GM12878 (cell line): ENCODE data around the gene EBP. TPM values are rescaled to one million over a fixed set of nuclear protein-coding genes. Genes with fewer than 3 reads are reported as not detected.

Experiments used
- ATAC-seq: fragments of 200-7000 bp; cut with Tn5 transposase; 3 replicates; pipeline ENCODE4 v1.9.1; 2020; ENCODE audit warnings: mild to moderate bottlenecking, moderate library complexity
- BruUV-seq: library from RNA; stranded (reverse); fragments of 400-500 nt; replicated peaks from 2 replicates; lab custom pipeline; 2021; lab: Mats Ljungman, UMichigan
- CTCF ChIA-PET: fragments of 300-600 bp; sonication (Branson Sonifier 250); formaldehyde crosslinking; extraction: SDS; loops from one replicate; lab custom pipeline; 2021; ENCODE audit warnings: inconsistent platforms; lab: Yijun Ruan, JAX
- POLR2A ChIA-PET: fragments of 350-600 bp; formaldehyde crosslinking; extraction: SDS; loops from one replicate; lab custom pipeline; 2021; ENCODE audit warnings: inconsistent platforms; lab: Charles Lee
- RAD21 ChIA-PET: fragments of 300-600 bp; sonication (Branson Sonifier 250); formaldehyde crosslinking; loops from one replicate; lab custom pipeline; 2023; ENCODE audit warnings: antibody characterized with exemption; ENCODE audit not compliant: unreplicated experiment; lab: Charles Lee
- SMC1A ChIA-PET: fragments of 300-600 bp; sonication (Branson Sonifier 250); formaldehyde crosslinking; loops from one replicate; lab custom pipeline; 2023; ENCODE audit not compliant: unreplicated experiment, uncharacterized antibody; lab: Charles Lee
- DNase-seq: peaks from one replicate; pipeline ENCODE4 v3.0.0-alpha.2; 2011; ENCODE audit warnings: low read depth, low spot score
- FAIRE-seq: peaks from 3 replicates; lab custom pipeline; 2011; peaks lifted over from hg19 to GRCh38; lab: Jason Lieb, UNC
- H2AFZ ChIP-seq: 2 replicates; pipeline ENCODE4 v1.6.0; 2011; ENCODE audit warnings: low read depth, low read length, control low read depth; ENCODE audit not compliant: control insufficient read depth
- H3K27ac ChIP-seq: 2 replicates; pipeline ENCODE4 v1.5.1; 2011; ENCODE audit warnings: control low read depth; ENCODE audit not compliant: control insufficient read depth, insufficient read depth
- H3K27me3 ChIP-seq, 2 experiments: replicated peaks in 1 of 2; 2 replicates each; pipeline versions ENCODE4 v1.6.0 to v1.6.1; 2011; ENCODE audit warnings: low read length in 1 of 2; ENCODE audit not compliant: control insufficient read depth in 2 of 2, insufficient read depth in 2 of 2
- H3K36me3 ChIP-seq, 2 experiments: 2 replicates each; pipeline ENCODE4 v1.5.1; 2011; ENCODE audit warnings: low read length in 1 of 2; ENCODE audit not compliant: control insufficient read depth in 2 of 2, insufficient read depth in 2 of 2
- H3K4me1 ChIP-seq: 2 replicates; pipeline ENCODE4 v1.6.1; 2011; ENCODE audit warnings: mild to moderate bottlenecking, low read length, moderate library complexity, mixed read lengths; ENCODE audit not compliant: control insufficient read depth, insufficient read depth
- H3K4me2 ChIP-seq: 2 replicates; pipeline ENCODE4 v1.6.0; 2011; ENCODE audit warnings: control low read depth; ENCODE audit not compliant: control insufficient read depth, insufficient read depth
- H3K4me3 ChIP-seq: fragments of 200-600 bp; sonication (generic); 2 replicates; pipeline ENCODE4 v1.5.1; 2016
- H3K79me2 ChIP-seq: 2 replicates; pipeline ENCODE4 v1.6.0; 2011; ENCODE audit warnings: low read length; ENCODE audit not compliant: control insufficient read depth, insufficient read depth
- H3K9ac ChIP-seq: 2 replicates; pipeline ENCODE4 v1.8.0; 2011; ENCODE audit warnings: low read length, control low read depth, mixed read lengths; ENCODE audit not compliant: control insufficient read depth, insufficient read depth
- H3K9me3 ChIP-seq: replicated peaks from 3 replicates; pipeline ENCODE4 v1.5.1; 2011; ENCODE audit warnings: mild to moderate bottlenecking, low read length; ENCODE audit not compliant: control insufficient read depth, insufficient read depth
- H4K20me1 ChIP-seq: 2 replicates; pipeline ENCODE4 v1.6.0; 2011; ENCODE audit not compliant: control insufficient read depth, insufficient read depth
- BRCA1 ChIP-seq: IDR thresholded peaks from 2 replicates; pipeline ENCODE4 v1.6.1; 2011; ENCODE audit warnings: low read depth, low read length, improper control_type of control experiment
- ETV6 ChIP-seq, 2 experiments: fragments of 450-650 bp in 1 of 2; IDR thresholded peaks in 1 of 2; conservative IDR thresholded peaks in 1 of 2; 2 replicates each; pipeline ENCODE4 v1.6.1; 2014; ENCODE audit warnings: antibody characterized with exemption in 1 of 2, borderline replicate concordance in 1 of 2, low read depth in 1 of 2, mild to moderate bottlenecking in 1 of 2, moderate library complexity in 1 of 2
- PAX8 ChIP-seq: fragments of 450-650 bp; IDR thresholded peaks from 2 replicates; pipeline ENCODE4 v1.6.1; 2017; ENCODE audit warnings: mild to moderate bottlenecking, moderate library complexity
- POLR2AphosphoS2 ChIP-seq: IDR thresholded peaks from 2 replicates; pipeline ENCODE4 v1.6.1; 2011; ENCODE audit warnings: low read depth, mild to moderate bottlenecking, low read length, improper control_type of control experiment, moderate library complexity
- RAD51 ChIP-seq: fragments of 450-650 bp; IDR thresholded peaks from 2 replicates; pipeline ENCODE4 v1.6.1; 2016; ENCODE audit warnings: moderate library complexity, mild to moderate bottlenecking, inconsistent platforms
- WGBS: methylation state at CpG from one replicate; pipeline ENCODE4 v1.1.6; 2016; ENCODE audit warnings: low lambda C conversion rate; ENCODE audit not compliant: insufficient replicate concordance, insufficient coverage; ENCODE audit errors: missing lambda C conversion rate; 5-methylcytosine and 5-hydroxymethylcytosine counted together
- in situ Hi-C: fragments of 300-500 bp; cut with MboI; formaldehyde crosslinking; loops from 9 replicates; pipeline ENCODE4 v1.14.3; 2018; ENCODE audit warnings: mixed read lengths
- intact Hi-C: fragments of 100-400 bp; cut with micrococcal nuclease; formaldehyde crosslinking; loops from one replicate; pipeline ENCODE4 v1.14.2; 2022; ENCODE audit not compliant: unreplicated experiment
- polyA plus RNA-seq, 11 experiments: library from polyadenylated mRNA; depleted of rRNA in 4 of 11; unstranded in 6 of 11; stranded (reverse) in 5 of 11; fragments of >200 nt; fragmentation: Nextera tagmentation in 4 of 11; fragmentation: Illumina TruSeq in 1 of 11; extraction: Ambion mirVana in 4 of 11; extraction: Trizol in 1 of 11; gene quantifications; 1 replicate in 1 of 11; 2 replicates in 10 of 11; pipeline versions ENCODE4 v1.2.1 to v1.2.3, GENCODE V29; 2011 to 2016; ENCODE audit warnings: inconsistent platforms in 2 of 11, missing spikeins in 2 of 11, low read depth in 1 of 11
- total RNA-seq, 4 experiments: library from RNA; depleted of rRNA in 3 of 4; stranded (reverse); fragments of >200 nt in 3 of 4; fragmentation: Illumina TruSeq in 1 of 4; extraction: Trizol in 1 of 4; gene quantifications; 2 replicates each; pipeline versions ENCODE4 v1.2.1 to v1.2.3, GENCODE V29; 2013 to 2021
- TF ChIP-seq, protein P1 (sequence below): fragments of 450-650 bp; formaldehyde crosslinking; IDR thresholded peaks from 2 replicates; pipeline ENCODE4 v1.4.0; 2020; ENCODE audit warnings: mild to moderate bottlenecking, moderate library complexity

The EBP gene
- total and polyA plus RNA-seq, 10 of the 15 experiments (the other 5 are each of a cell fraction or from before 2014, with no cell fraction given), result 125 to 628 (median 180) TPM

DNA sequence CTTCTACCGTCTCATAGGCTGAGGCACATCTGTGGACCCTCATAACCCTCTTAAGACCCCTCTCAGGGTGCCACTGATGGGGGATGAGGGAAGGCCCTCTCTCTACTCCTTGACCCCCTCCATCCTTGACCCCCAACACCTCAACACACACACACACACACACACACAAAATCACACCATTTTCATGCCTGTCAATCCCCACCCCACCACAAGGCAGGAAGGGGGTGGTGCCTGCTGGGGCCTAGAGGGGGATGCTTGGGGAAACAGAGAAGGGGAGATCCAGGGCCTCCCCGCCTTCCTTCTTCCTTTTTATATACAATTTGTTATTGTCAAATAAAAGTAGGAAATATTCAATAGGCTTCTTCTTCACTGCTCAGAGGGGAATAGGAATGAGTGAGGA, 1.2 kb upstream of the EBP start (continued):
- TF ChIP-seq, protein P1, sequence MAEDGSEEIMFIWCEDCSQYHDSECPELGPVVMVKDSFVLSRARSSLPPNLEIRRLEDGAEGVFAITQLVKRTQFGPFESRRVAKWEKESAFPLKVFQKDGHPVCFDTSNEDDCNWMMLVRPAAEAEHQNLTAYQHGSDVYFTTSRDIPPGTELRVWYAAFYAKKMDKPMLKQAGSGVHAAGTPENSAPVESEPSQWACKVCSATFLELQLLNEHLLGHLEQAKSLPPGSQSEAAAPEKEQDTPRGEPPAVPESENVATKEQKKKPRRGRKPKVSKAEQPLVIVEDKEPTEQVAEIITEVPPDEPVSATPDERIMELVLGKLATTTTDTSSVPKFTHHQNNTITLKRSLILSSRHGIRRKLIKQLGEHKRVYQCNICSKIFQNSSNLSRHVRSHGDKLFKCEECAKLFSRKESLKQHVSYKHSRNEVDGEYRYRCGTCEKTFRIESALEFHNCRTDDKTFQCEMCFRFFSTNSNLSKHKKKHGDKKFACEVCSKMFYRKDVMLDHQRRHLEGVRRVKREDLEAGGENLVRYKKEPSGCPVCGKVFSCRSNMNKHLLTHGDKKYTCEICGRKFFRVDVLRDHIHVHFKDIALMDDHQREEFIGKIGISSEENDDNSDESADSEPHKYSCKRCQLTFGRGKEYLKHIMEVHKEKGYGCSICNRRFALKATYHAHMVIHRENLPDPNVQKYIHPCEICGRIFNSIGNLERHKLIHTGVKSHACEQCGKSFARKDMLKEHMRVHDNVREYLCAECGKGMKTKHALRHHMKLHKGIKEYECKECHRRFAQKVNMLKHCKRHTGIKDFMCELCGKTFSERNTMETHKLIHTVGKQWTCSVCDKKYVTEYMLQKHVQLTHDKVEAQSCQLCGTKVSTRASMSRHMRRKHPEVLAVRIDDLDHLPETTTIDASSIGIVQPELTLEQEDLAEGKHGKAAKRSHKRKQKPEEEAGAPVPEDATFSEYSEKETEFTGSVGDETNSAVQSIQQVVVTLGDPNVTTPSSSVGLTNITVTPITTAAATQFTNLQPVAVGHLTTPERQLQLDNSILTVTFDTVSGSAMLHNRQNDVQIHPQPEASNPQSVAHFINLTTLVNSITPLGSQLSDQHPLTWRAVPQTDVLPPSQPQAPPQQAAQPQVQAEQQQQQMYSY (CRISPR knock-in tag), result no peak

DNA sequence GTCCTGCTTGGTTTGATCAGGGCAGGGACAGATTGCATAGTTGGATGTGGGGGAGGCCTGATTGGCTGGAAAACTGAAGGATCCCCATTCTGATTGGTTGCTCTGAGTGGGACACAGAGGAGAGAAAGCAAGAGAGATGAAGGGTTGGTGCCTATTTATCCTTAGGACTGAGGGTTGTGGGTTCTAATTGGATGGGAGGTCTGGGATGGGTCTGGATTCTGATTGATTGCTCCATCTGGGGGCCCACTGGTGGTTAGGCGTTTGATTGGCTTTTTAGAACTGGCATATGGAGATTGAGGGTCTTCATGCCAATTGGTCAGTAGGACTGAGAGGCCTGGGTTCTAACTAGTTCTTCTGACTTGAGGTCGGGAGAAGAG, 644 bp upstream of the EBP start:
- no peak for DNase-seq
- peak; percentile 76 for FAIRE-seq
- ChIA-PET CTCF (interaction anchor here (3.2 kb wide), 1 partner anchor 18 kb away, joined by 14 read pairs; the partner anchor contains the start of gene TBC1D25), SMC1A (no interaction called here), RAD21 (interaction anchor here (1.4 kb wide), 2 partner anchors 19 to 54 kb away, joined by 5 read pairs; partner anchors contain the start of genes RBM3 and TBC1D25), POLR2A (interaction anchor here (0.6 to 2.4 kb wide), 3 partner anchors 18 to 89 kb away, joined by 3 to 15 read pairs (median 5); partner anchors contain the start of genes RBM3 and TBC1D25)
- peak overlapping the region; percentile 77 for H3K4me2 ChIP-seq
- peak overlapping the region; percentile 51; the same call in 1 of the 2 replicates for H3K4me3 ChIP-seq
- intact Hi-C loops (loop anchor here (1.0 to 2.0 kb wide), 2 partner anchors 13 to 18 kb away; partner anchors contain the start of genes PORCN and TBC1D25), in situ Hi-C loops (no loop called here)
- WGBS, result 5% methylated on average over 2 of the region's 2 CpGs
- ATAC-seq, result peak; percentile 13
- peaks cover 19% of the 10 kb centered on the region for H3K79me2 ChIP-seq
- peak overlapping the region; percentile 76 for H2AFZ ChIP-seq
- H3K4me1 ChIP-seq, result peaks cover 7% of the 10 kb centered on the region; the same call in 1 of the 2 replicates
- BruUV-seq, result TSS peak; percentile 79
- no peaks in the 10 kb centered on the region; the same call in 2 of the 3 replicates for H3K9me3 ChIP-seq
- no peaks in the 10 kb centered on the region; a peak in 1 of 4 replicates for H3K36me3 ChIP-seq
- peak overlapping the region; percentile 55 for H3K9ac ChIP-seq
- H3K27me3 ChIP-seq, result no peaks in the 10 kb centered on the region
- peak overlapping the region; percentile 55 for H3K27ac ChIP-seq
- no peak for TF ChIP-seq PAX8
- TF ChIP-seq BRCA1, result no peak
- TF ChIP-seq POLR2AphosphoS2, result no peak
- TF ChIP-seq RAD51, result no peak
- no peak for TF ChIP-seq ETV6 (conservative IDR thresholded peaks at IDR 0.05 in 1 of 2, IDR thresholded peaks at IDR 0.05 in 1 of 2; ENCODE audit: borderline replicate concordance in 1 of 2, low read depth in 1 of 2)
- H4K20me1 ChIP-seq, result no peaks in the 10 kb centered on the region
